Subcutaneous abdominal adipose tissue (tissue), 5 donors: Measurements from ENCODE around the gene PEAK1.

Experiments used
- H3K27ac ChIP-seq: one replicate; pipeline ENCODE4 v1.7.0; 2013; ENCODE audit warnings: low read depth, mild to moderate bottlenecking, inconsistent platforms, low read length, moderate library complexity
- H3K27me3 ChIP-seq, 5 donors: one replicate each; pipeline ENCODE4 v1.7.0; 2013; ENCODE audit warnings: low read length in 5 of 5, inconsistent platforms in 1 of 5; ENCODE audit not compliant: control insufficient read depth in 5 of 5, insufficient read depth in 4 of 5
- H3K36me3 ChIP-seq, 5 donors: one replicate each; pipeline ENCODE4 v1.7.0; 2013; ENCODE audit warnings: low read length in 5 of 5; ENCODE audit not compliant: control insufficient read depth in 5 of 5, insufficient read depth in 5 of 5
- H3K4me1 ChIP-seq, 5 donors: one replicate each; pipeline ENCODE4 v1.7.0; 2013; ENCODE audit warnings: low read length in 5 of 5, mild to moderate bottlenecking in 3 of 5, moderate library complexity in 1 of 5; ENCODE audit not compliant: control insufficient read depth in 5 of 5, insufficient read depth in 5 of 5
- H3K4me3 ChIP-seq, 5 donors: one replicate each; pipeline ENCODE4 v1.7.0; 2013; ENCODE audit warnings: low read length in 5 of 5, low read depth in 1 of 5
- H3K9ac ChIP-seq, 5 donors: one replicate each; pipeline ENCODE4 v1.7.0; 2013; ENCODE audit warnings: low read length in 5 of 5, mild to moderate bottlenecking in 4 of 5, moderate library complexity in 3 of 5
- H3K9me3 ChIP-seq, 5 donors: one replicate each; pipeline ENCODE4 v1.7.0; 2013; ENCODE audit warnings: low read length in 5 of 5; ENCODE audit not compliant: control insufficient read depth in 5 of 5
- donor health status: healthy.
- donor health status: healthy.
- donor health status: healthy.
- donor health status: healthy.
- donor health status: healthy.

Gene PEAK1

GRCh38 chr15:77369168-77369567 lies 50.7 kb downstream of the PEAK1 start:
- H3K9me3 ChIP-seq, result no peaks in the 10 kb centered on the region
- H3K36me3 ChIP-seq, result peaks cover 0 to 4% (median 0%) of the 10 kb centered on the region in 5 donors
- H3K27ac ChIP-seq, result no peak overlapping the region
- no peak overlapping the region for H3K9ac ChIP-seq
- no peak overlapping the region for H3K4me3 ChIP-seq
- peaks cover 0 to 3% (median 0%) of the 10 kb centered on the region in 5 donors for H3K4me1 ChIP-seq
- H3K27me3 ChIP-seq, result no peaks in the 10 kb centered on the region

GRCh38 chr15:77367631-77368030 lies 52.3 kb downstream of the PEAK1 start:
- Histone ChIP-seq H3K27ac (no peak overlapping the region), H3K27me3 (no peaks in the 10 kb centered on the region), H3K36me3 (peaks cover 0 to 11% (median 5%) of the 10 kb centered on the region in 5 donors), H3K4me3 (no peak overlapping the region), H3K4me1 (peaks cover 0 to 3% (median 0%) of the 10 kb centered on the region in 5 donors), H3K9ac (no peak overlapping the region), H3K9me3 (no peaks in the 10 kb centered on the region)

GRCh38 chr15:77361456-77361855 lies 58.4 kb downstream of the PEAK1 start:
- no peak overlapping the region for H3K4me3 ChIP-seq
- peaks cover 0 to 10% (median 5%) of the 10 kb centered on the region in 5 donors for H3K4me1 ChIP-seq
- H3K9ac ChIP-seq, result no peak overlapping the region
- no peaks in the 10 kb centered on the region for H3K9me3 ChIP-seq
- H3K27ac ChIP-seq, result no peak overlapping the region
- no peaks in the 10 kb centered on the region for H3K27me3 ChIP-seq
- peaks cover 0 to 11% (median 5%) of the 10 kb centered on the region in 5 donors for H3K36me3 ChIP-seq

GRCh38 chr15:77358545-77359240 lies 61.2 kb downstream of the PEAK1 start:
- H3K27ac ChIP-seq, result no peak overlapping the region
- no peaks in the 10 kb centered on the region for H3K27me3 ChIP-seq
- no peaks in the 10 kb centered on the region for H3K9me3 ChIP-seq
- H3K4me3 ChIP-seq, result no peak overlapping the region
- H3K9ac ChIP-seq, result no peak overlapping the region
- peaks cover 0 to 13% (median 6%) of the 10 kb centered on the region in 5 donors for H3K4me1 ChIP-seq
- H3K36me3 ChIP-seq, result peaks cover 0 to 7% (median 5%) of the 10 kb centered on the region in 5 donors

- H3K4me3 ChIP-seq, result no peak overlapping the region
- H3K9ac ChIP-seq, result no peak overlapping the region
- peaks cover 3 to 19% (median 13%) of the 10 kb centered on the region in 5 donors for H3K4me1 ChIP-seq
- H3K27me3 ChIP-seq, result no peaks in the 10 kb centered on the region
- H3K36me3 ChIP-seq, result peaks cover 0 to 1% (median 0%) of the 10 kb centered on the region in 5 donors
- no peak overlapping the region for H3K27ac ChIP-seq
- H3K9me3 ChIP-seq, result no peaks in the 10 kb centered on the region
Observed at GRCh38 chr15:77356305-77356704, 63.6 kb downstream of the PEAK1 start.

- no peaks in the 10 kb centered on the region for H3K9me3 ChIP-seq
- no peak overlapping the region for H3K4me3 ChIP-seq
- peaks cover 0 to 5% (median 0%) of the 10 kb centered on the region in 5 donors for H3K36me3 ChIP-seq
- H3K27ac ChIP-seq, result no peak overlapping the region
- peaks cover 5 to 19% (median 13%) of the 10 kb centered on the region in 5 donors for H3K4me1 ChIP-seq
- H3K9ac ChIP-seq, result no peak overlapping the region
- H3K27me3 ChIP-seq, result no peaks in the 10 kb centered on the region
Observed at GRCh38 chr15:77355321-77355720, 64.6 kb downstream of the PEAK1 start.

- H3K9ac ChIP-seq, result no peak overlapping the region
- H3K36me3 ChIP-seq, result peaks cover 0 to 5% (median 2%) of the 10 kb centered on the region in 5 donors
- no peaks in the 10 kb centered on the region for H3K27me3 ChIP-seq
- H3K9me3 ChIP-seq, result no peaks in the 10 kb centered on the region
- H3K4me1 ChIP-seq, result peaks cover 5 to 25% (median 13%) of the 10 kb centered on the region in 5 donors
- H3K27ac ChIP-seq, result no peak overlapping the region
- no peak overlapping the region for H3K4me3 ChIP-seq
Observed at GRCh38 chr15:77354063-77354462, 65.8 kb downstream of the PEAK1 start.

- no peaks in the 10 kb centered on the region for H3K27me3 ChIP-seq
- H3K27ac ChIP-seq, result no peak overlapping the region
- H3K9me3 ChIP-seq, result no peaks in the 10 kb centered on the region
- no peak overlapping the region for H3K4me3 ChIP-seq
- peaks cover 0 to 5% (median 2%) of the 10 kb centered on the region in 5 donors for H3K36me3 ChIP-seq
- H3K4me1 ChIP-seq, result peaks cover 5 to 20% (median 13%) of the 10 kb centered on the region in 5 donors
- H3K9ac ChIP-seq, result no peak overlapping the region
Observed at GRCh38 chr15:77352887-77353286, 67.0 kb downstream of the PEAK1 start.

GRCh38 chr15:77350792-77351191 lies 69.1 kb downstream of the PEAK1 start:
- H3K4me3 ChIP-seq, result no peak overlapping the region
- no peaks in the 10 kb centered on the region for H3K9me3 ChIP-seq
- peaks cover 5 to 29% (median 9%) of the 10 kb centered on the region in 5 donors for H3K4me1 ChIP-seq
- H3K27me3 ChIP-seq, result no peaks in the 10 kb centered on the region
- H3K36me3 ChIP-seq, result peaks cover 0 to 5% (median 2%) of the 10 kb centered on the region in 5 donors
- H3K27ac ChIP-seq, result no peak overlapping the region
- no peak overlapping the region for H3K9ac ChIP-seq

- H3K9ac ChIP-seq, result no peak overlapping the region
- peaks cover 0 to 5% (median 2%) of the 10 kb centered on the region in 5 donors for H3K36me3 ChIP-seq
- no peaks in the 10 kb centered on the region for H3K27me3 ChIP-seq
- peaks cover 5 to 29% (median 9%) of the 10 kb centered on the region in 5 donors for H3K4me1 ChIP-seq
- H3K9me3 ChIP-seq, result no peaks in the 10 kb centered on the region
- no peak overlapping the region for H3K4me3 ChIP-seq
- H3K27ac ChIP-seq, result no peak overlapping the region
Observed at GRCh38 chr15:77349666-77350065, 70.2 kb downstream of the PEAK1 start.
